GM15510 (cell line): Measurements from ENCODE around the gene GABRA1.

Experiments used
- POLR2A ChIP-seq: IDR thresholded peaks from 3 replicates; pipeline ENCODE4 v1.6.1; 2011; ENCODE audit warnings: borderline replicate concordance; ENCODE audit not compliant: insufficient read length; ENCODE audit errors: extremely low read depth

Gene GABRA1

DNA sequence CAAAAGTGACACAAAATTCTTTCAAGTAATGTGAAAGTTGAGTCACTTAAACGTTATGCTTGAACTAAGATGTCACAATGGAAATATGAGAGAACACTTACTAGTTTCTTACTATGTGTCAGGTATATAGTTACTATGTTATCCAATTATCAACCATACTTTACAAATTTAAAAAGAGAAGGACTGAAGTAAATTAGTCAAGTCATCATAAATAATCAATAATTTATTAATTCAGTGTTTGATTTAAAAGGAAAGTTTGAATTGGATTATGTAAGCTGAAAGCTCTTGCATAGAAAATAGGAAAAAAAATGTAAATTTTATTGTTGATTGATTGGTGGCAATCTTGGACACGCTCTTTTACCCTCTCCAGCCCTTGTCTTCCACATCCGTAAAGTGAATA is 76.3 kb downstream of the GABRA1 start:
- no peak for TF ChIP-seq POLR2A

DNA sequence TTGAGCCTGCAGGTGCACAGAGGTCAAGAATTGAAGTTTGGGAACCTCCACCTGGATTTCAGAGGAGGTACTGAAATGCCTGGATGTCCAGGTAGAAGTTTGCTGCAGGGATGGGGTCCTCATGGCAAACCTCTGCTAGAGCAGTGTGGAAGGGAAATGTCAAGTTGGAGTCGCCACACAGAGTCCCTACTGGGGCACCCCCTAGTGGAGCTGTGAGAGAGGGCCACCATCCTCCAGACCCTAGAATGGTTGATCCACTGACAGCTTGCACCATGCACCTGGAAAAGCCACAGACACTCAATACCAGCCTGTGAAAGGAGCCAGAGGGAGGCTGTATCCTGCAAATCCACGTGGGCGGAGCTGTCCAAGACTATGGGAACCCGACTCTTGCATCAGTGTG is 78.0 kb downstream of the GABRA1 start:
- no peak for TF ChIP-seq POLR2A

DNA sequence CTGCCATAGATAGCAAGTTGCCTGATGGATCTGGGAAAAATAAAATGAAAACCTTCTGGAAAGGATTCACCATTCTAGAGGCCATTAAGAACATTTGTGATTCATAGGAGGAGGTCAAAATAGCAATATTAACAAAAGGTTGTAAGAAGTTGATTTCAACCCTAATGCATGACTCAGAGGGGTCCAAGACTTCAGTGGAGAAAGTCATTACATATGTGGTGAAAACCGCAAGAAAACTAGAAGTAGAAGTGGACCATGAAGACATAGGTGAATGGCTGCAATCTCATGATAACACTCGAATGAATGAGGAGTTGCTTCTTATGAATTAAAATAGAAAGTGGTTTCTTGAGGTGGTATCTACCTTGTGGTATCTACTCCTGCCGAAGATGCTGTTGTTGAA is 86.6 kb downstream of the GABRA1 start:
- no peak for TF ChIP-seq POLR2A

DNA sequence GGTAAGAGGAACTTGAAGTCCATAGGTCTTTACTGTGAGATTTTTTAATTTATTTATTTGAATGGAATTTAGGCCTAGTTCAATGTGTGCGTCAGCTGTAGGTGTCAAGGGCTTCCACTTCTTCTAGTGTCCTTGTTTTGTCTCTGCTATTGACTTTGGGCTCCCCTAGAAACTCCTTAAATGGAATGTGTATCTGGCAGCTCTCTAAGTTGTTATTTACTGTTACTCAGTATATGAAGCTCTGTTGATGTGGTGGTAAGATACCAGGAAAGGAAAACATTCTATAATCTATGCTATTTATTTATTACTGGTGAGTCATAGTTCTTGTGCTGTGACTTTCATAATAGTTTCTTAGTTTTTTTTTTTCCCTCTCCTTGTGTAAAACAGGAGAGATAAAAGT is 97.1 kb downstream of the GABRA1 start:
- TF ChIP-seq POLR2A = no peak

DNA sequence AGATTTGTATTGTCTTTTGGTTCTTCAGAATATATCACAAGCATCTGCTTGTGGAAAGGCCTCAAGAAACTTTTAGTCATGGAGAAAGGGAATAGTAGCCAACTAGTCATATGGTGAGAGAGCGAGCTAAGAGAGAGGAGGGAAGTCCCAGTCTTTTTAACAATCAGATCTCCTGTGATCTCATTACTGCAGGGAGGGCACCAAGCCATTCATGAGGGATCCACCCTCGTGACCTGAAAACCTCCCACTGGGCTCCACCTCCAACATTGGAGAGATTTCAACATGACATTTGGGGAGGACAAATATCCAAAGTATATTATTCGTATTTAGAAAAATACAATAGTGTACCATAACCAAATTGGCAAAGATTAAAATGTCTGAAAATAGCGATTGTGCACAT is 99.0 kb downstream of the GABRA1 start:
- TF ChIP-seq POLR2A = no peak
